Measurements from ENCODE around the gene PARL.
"Not testable (repeated sequence)": the region's sequence is repeated elsewhere in the genome, so short reads cannot be mapped to it uniquely, and the experiment has no call there.

Gene PARL

GRCh38 chr3:183904833-183905780 is 20.4 kb upstream of the PARL start:
- DNase-seq = no peak

GRCh38 chr3:183898028-183898431 is 13.3 kb upstream of the PARL start:
- no peak for DNase-seq

- DNase-seq = no peak
Observed at GRCh38 chr3:183897606-183898005, 12.9 kb upstream of the PARL start.

- DNase-seq = no peak
Observed at GRCh38 chr3:183896610-183897009, 11.9 kb upstream of the PARL start.

GRCh38 chr3:183896184-183896583 is 11.5 kb upstream of the PARL start:
- DNase-seq = no peak

GRCh38 chr3:183895774-183896173 is 11.1 kb upstream of the PARL start:
- no peak for DNase-seq

- DNase-seq = peak; percentile 50
Observed at GRCh38 chr3:183895296-183895695, 10.6 kb upstream of the PARL start.

GRCh38 chr3:183892610-183893214 is 8.0 kb upstream of the PARL start:
- DNase-seq = no peak

- no peak for DNase-seq
Observed at GRCh38 chr3:183885766-183886165, 1.1 kb upstream of the PARL start.

GRCh38 chr3:183884097-183884426 is 618 bp downstream of the PARL start:
- DNase-seq = no peak

- DNase-seq = no peak
Observed at GRCh38 chr3:183883291-183884096, 1.2 kb downstream of the PARL start.

GRCh38 chr3:183880121-183880520 is 4.6 kb downstream of the PARL start:
- no peak for DNase-seq

- no peak for DNase-seq
Observed at GRCh38 chr3:183879243-183879642, 5.4 kb downstream of the PARL start.

- DNase-seq = peak; percentile 28
Observed at GRCh38 chr3:183878071-183878470, 6.6 kb downstream of the PARL start.

- DNase-seq = not testable (repeated sequence)
Observed at GRCh38 chr3:183877227-183877626, 7.5 kb downstream of the PARL start.

GRCh38 chr3:183875411-183875810 is 9.3 kb downstream of the PARL start:
- DNase-seq = no peak

- no peak for DNase-seq
Observed at GRCh38 chr3:183873914-183874313, 10.8 kb downstream of the PARL start.

- no peak for DNase-seq
Observed at GRCh38 chr3:183871541-183871940, 13.1 kb downstream of the PARL start.

- no peak for DNase-seq
Observed at GRCh38 chr3:183870563-183870962, 14.1 kb downstream of the PARL start.

GRCh38 chr3:183868796-183869195 is 15.9 kb downstream of the PARL start:
- DNase-seq = no peak

- DNase-seq = no peak
Observed at GRCh38 chr3:183862610-183863009, 22.1 kb downstream of the PARL start.

- no peak for DNase-seq
Observed at GRCh38 chr3:183857863-183858262, 26.8 kb downstream of the PARL start.

- DNase-seq = no peak
Observed at GRCh38 chr3:183854318-183855035, 30.2 kb downstream of the PARL start.
